Superior temporal gyrus (tissue), 1 donor: ENCODE data around the gene SMARCD3.

Source experiments
- DNase-seq: peaks from one replicate; pipeline ENCODE4 v3.0.0-alpha.2; 2016; ENCODE audit errors: extremely low spot score

The SMARCD3 gene

GRCh38 chr7:151237244-151238189 is 11.0 kb downstream of the SMARCD3 start:
- no peak for DNase-seq

GRCh38 chr7:151236406-151236805 is 12.1 kb downstream of the SMARCD3 start:
- DNase-seq: no peak

GRCh38 chr7:151235091-151235787 is 13.3 kb downstream of the SMARCD3 start:
- no peak for DNase-seq

GRCh38 chr7:151233804-151234203 is 14.7 kb downstream of the SMARCD3 start:
- no peak for DNase-seq

- DNase-seq: peak; percentile 50
These were observed 15.4 kb downstream of the SMARCD3 start for GRCh38 chr7:151232917-151233701.

GRCh38 chr7:151232091-151232916 is 16.2 kb downstream of the SMARCD3 start, which contains the start of gene CHPF2:
Gene CHPF2 (plus strand): TSS chr7:151232483. CDS start chr7:151234012, 1,529 bp downstream.
- DNase-seq: peak; percentile 91

- DNase-seq: no peak
These were observed 17.4 kb downstream of the SMARCD3 start for GRCh38 chr7:151231080-151231479.

GRCh38 chr7:151229249-151229648 is 19.2 kb downstream of the SMARCD3 start:
- DNase-seq: no peak

GRCh38 chr7:151228024-151228866 is 20.2 kb downstream of the SMARCD3 start:
- peak; percentile 39 for DNase-seq

GRCh38 chr7:151226875-151227782 is 21.4 kb downstream of the SMARCD3 start, which contains the start of gene ABCF2:
Gene ABCF2 (minus strand): TSS chr7:151227205. CDS start chr7:151226458, 747 bp downstream.
- DNase-seq: peak; percentile 97

GRCh38 chr7:151226560-151226874 is 22.0 kb downstream of the SMARCD3 start:
- DNase-seq: no peak

GRCh38 chr7:151225948-151226510 is 22.5 kb downstream of the SMARCD3 start:
- DNase-seq: no peak

- DNase-seq: no peak
These were observed 24.8 kb downstream of the SMARCD3 start for GRCh38 chr7:151223728-151224127.

- no peak for DNase-seq
These were observed 30.3 kb downstream of the SMARCD3 start for GRCh38 chr7:151218170-151218569.

- no peak for DNase-seq
These were observed 33.1 kb downstream of the SMARCD3 start for GRCh38 chr7:151215396-151215795.

- DNase-seq: no peak
These were observed 34.7 kb downstream of the SMARCD3 start for GRCh38 chr7:151213826-151214225.

GRCh38 chr7:151212626-151213025 is 35.9 kb downstream of the SMARCD3 start:
- DNase-seq: no peak

GRCh38 chr7:151211155-151211772 is 37.2 kb downstream of the SMARCD3 start:
- DNase-seq: no peak
